ENCODE results near the gene KRT79. TPM values are rescaled to one million over a fixed set of nuclear protein-coding genes. Genes with fewer than 3 reads are reported as not detected.

Gene KRT79
- total and polyA plus RNA-seq, 4 donors: not detected

GRCh38 chr12:52828591-52829021 is 5.5 kb downstream of the KRT79 start:
- DNase-seq (ENCODE audit: low spot score): no peak
- no peak overlapping the region for H3K27ac ChIP-seq (ENCODE audit: low read depth in 1 of 2, low read length in 2 of 2)
- H3K4me3 ChIP-seq (ENCODE audit: low read depth in 1 of 3, low read length in 3 of 3): no peak overlapping the region
- no peaks in the 10 kb centered on the region for H3K4me1 ChIP-seq (ENCODE audit: control insufficient read depth in 4 of 4, insufficient read depth in 4 of 4, low read length in 3 of 4)
- no peaks in the 10 kb centered on the region for H3K27me3 ChIP-seq (ENCODE audit: control insufficient read depth in 4 of 4, insufficient read depth in 4 of 4, low read length in 3 of 4)
- no peaks in the 10 kb centered on the region for H3K9me3 ChIP-seq (ENCODE audit: control insufficient read depth in 4 of 4, low read length in 3 of 4)
- TF ChIP-seq YY1 (IDR thresholded peaks at IDR 0.05) (no peak), EGR1 (IDR thresholded peaks at IDR 0.05; ENCODE audit: low read depth in 2 of 2) (no peak), RAD21 (IDR thresholded peaks at IDR 0.05) (no peak), HNF4G (IDR thresholded peaks at IDR 0.05) (no peak), FOXA1 (IDR thresholded peaks at IDR 0.05) (no peak), SP1 (IDR thresholded peaks at IDR 0.05) (no peak), RXRA (IDR thresholded peaks at IDR 0.05) (no peak), JUND (IDR thresholded peaks at IDR 0.05) (no peak), HNF4A (conservative IDR thresholded peaks at IDR 0.05) (no peak), MAX (IDR thresholded peaks at IDR 0.05) (no peak), TAF1 (conservative IDR thresholded peaks at IDR 0.05) (no peak), NR2F2 (IDR thresholded peaks at IDR 0.05) (no peak), GABPA (IDR thresholded peaks at IDR 0.05 in 1 of 2, conservative IDR thresholded peaks at IDR 0.05 in 1 of 2) (no peak), FOXA2 (IDR thresholded peaks at IDR 0.05) (no peak)
- TF ChIP-seq, protein P1, sequence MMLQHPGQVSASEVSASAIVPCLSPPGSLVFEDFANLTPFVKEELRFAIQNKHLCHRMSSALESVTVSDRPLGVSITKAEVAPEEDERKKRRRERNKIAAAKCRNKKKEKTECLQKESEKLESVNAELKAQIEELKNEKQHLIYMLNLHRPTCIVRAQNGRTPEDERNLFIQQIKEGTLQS (IDR thresholded peaks at IDR 0.05): no peak
- TF ChIP-seq, protein P2, sequence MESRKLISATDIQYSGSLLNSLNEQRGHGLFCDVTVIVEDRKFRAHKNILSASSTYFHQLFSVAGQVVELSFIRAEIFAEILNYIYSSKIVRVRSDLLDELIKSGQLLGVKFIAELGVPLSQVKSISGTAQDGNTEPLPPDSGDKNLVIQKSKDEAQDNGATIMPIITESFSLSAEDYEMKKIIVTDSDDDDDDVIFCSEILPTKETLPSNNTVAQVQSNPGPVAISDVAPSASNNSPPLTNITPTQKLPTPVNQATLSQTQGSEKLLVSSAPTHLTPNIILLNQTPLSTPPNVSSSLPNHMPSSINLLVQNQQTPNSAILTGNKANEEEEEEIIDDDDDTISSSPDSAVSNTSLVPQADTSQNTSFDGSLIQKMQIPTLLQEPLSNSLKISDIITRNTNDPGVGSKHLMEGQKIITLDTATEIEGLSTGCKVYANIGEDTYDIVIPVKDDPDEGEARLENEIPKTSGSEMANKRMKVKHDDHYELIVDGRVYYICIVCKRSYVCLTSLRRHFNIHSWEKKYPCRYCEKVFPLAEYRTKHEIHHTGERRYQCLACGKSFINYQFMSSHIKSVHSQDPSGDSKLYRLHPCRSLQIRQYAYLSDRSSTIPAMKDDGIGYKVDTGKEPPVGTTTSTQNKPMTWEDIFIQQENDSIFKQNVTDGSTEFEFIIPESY (IDR thresholded peaks at IDR 0.05): no peak
- TF ChIP-seq, protein P3, sequence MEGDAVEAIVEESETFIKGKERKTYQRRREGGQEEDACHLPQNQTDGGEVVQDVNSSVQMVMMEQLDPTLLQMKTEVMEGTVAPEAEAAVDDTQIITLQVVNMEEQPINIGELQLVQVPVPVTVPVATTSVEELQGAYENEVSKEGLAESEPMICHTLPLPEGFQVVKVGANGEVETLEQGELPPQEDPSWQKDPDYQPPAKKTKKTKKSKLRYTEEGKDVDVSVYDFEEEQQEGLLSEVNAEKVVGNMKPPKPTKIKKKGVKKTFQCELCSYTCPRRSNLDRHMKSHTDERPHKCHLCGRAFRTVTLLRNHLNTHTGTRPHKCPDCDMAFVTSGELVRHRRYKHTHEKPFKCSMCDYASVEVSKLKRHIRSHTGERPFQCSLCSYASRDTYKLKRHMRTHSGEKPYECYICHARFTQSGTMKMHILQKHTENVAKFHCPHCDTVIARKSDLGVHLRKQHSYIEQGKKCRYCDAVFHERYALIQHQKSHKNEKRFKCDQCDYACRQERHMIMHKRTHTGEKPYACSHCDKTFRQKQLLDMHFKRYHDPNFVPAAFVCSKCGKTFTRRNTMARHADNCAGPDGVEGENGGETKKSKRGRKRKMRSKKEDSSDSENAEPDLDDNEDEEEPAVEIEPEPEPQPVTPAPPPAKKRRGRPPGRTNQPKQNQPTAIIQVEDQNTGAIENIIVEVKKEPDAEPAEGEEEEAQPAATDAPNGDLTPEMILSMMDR (IDR thresholded peaks at IDR 0.05; ENCODE audit: low read depth, low read length, missing input control): no peak
- TF ChIP-seq, protein P4, sequence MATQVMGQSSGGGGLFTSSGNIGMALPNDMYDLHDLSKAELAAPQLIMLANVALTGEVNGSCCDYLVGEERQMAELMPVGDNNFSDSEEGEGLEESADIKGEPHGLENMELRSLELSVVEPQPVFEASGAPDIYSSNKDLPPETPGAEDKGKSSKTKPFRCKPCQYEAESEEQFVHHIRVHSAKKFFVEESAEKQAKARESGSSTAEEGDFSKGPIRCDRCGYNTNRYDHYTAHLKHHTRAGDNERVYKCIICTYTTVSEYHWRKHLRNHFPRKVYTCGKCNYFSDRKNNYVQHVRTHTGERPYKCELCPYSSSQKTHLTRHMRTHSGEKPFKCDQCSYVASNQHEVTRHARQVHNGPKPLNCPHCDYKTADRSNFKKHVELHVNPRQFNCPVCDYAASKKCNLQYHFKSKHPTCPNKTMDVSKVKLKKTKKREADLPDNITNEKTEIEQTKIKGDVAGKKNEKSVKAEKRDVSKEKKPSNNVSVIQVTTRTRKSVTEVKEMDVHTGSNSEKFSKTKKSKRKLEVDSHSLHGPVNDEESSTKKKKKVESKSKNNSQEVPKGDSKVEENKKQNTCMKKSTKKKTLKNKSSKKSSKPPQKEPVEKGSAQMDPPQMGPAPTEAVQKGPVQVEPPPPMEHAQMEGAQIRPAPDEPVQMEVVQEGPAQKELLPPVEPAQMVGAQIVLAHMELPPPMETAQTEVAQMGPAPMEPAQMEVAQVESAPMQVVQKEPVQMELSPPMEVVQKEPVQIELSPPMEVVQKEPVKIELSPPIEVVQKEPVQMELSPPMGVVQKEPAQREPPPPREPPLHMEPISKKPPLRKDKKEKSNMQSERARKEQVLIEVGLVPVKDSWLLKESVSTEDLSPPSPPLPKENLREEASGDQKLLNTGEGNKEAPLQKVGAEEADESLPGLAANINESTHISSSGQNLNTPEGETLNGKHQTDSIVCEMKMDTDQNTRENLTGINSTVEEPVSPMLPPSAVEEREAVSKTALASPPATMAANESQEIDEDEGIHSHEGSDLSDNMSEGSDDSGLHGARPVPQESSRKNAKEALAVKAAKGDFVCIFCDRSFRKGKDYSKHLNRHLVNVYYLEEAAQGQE (IDR thresholded peaks at IDR 0.05): no peak
- H3K36me3 ChIP-seq (ENCODE audit: control insufficient read depth in 4 of 4, insufficient read depth in 3 of 4, low read depth in 1 of 4, low read length in 3 of 4): no peaks in the 10 kb centered on the region
- 37% methylated on average over 2 of the region's 2 CpGs for WGBS
- no peak overlapping the region for H3K9ac ChIP-seq (ENCODE audit: low read depth in 1 of 2, low read length in 2 of 2)
